H9 (cell line): ENCODE data around the gene FARP1. TPM values are rescaled to one million over a fixed set of nuclear protein-coding genes. Genes with fewer than 3 reads are reported as not detected.

Source experiments
- DNase-seq: peaks from one replicate; pipeline ENCODE4 v3.0.0-alpha.2; 2017
- H2AFZ ChIP-seq: one replicate; pipeline ENCODE4 v1.6.1; 2013; ENCODE audit warnings: mild to moderate bottlenecking, low read length, control low read depth, moderate library complexity
- H2AK5ac ChIP-seq: 2 replicates; pipeline ENCODE4 v1.6.1; 2013; ENCODE audit warnings: low read length, control low read depth, mixed read lengths; ENCODE audit not compliant: insufficient read length
- H2BK120ac ChIP-seq: one replicate; pipeline ENCODE4 v1.6.1; 2013; ENCODE audit warnings: low read depth, mild to moderate bottlenecking, low read length, control low read depth, inconsistent platforms; ENCODE audit not compliant: poor library complexity, severe bottlenecking
- H2BK12ac ChIP-seq: 2 replicates; pipeline ENCODE4 v1.6.1; 2013; ENCODE audit warnings: low read length, control low read depth, mixed read lengths, low read depth; ENCODE audit not compliant: insufficient read length
- H2BK15ac ChIP-seq: 2 replicates; pipeline ENCODE4 v1.6.1; 2013; ENCODE audit warnings: low read depth, low read length, control low read depth
- H2BK20ac ChIP-seq: one replicate; pipeline ENCODE4 v1.6.1; 2013; ENCODE audit warnings: low read depth, mild to moderate bottlenecking, low read length, control low read depth, inconsistent platforms; ENCODE audit not compliant: poor library complexity, severe bottlenecking
- H2BK5ac ChIP-seq: 2 replicates; pipeline ENCODE4 v1.6.1; 2013; ENCODE audit warnings: low read length, control low read depth, mixed read lengths; ENCODE audit not compliant: insufficient read length
- H3K14ac ChIP-seq: 2 replicates; pipeline ENCODE4 v1.6.1; 2013; ENCODE audit warnings: low read length, control low read depth; ENCODE audit not compliant: insufficient read depth
- H3K18ac ChIP-seq: 2 replicates; pipeline ENCODE4 v1.6.1; 2013; ENCODE audit warnings: low read depth, mild to moderate bottlenecking, mixed read lengths, low read length, control low read depth; ENCODE audit not compliant: insufficient read length
- H3K23ac ChIP-seq: 2 replicates; pipeline ENCODE4 v1.6.1; 2013; ENCODE audit warnings: low read length, control low read depth, mixed read lengths, low read depth; ENCODE audit not compliant: insufficient read length
- H3K23me2 ChIP-seq: 2 replicates; pipeline ENCODE4 v1.6.1; 2013; ENCODE audit warnings: low read depth, mild to moderate bottlenecking, mixed read lengths, low read length, control low read depth; ENCODE audit not compliant: insufficient read length, poor library complexity, severe bottlenecking
- H3K27ac ChIP-seq: 2 replicates; pipeline ENCODE4 v1.5.1; 2013; ENCODE audit warnings: low read length, control low read depth, mixed read lengths, low read depth; ENCODE audit not compliant: insufficient read length
- H3K27me3 ChIP-seq: 2 replicates; pipeline ENCODE4 v1.6.1; 2013; ENCODE audit warnings: low read length, control low read depth, inconsistent platforms; ENCODE audit not compliant: insufficient read depth
- H3K4ac ChIP-seq: 2 replicates; pipeline ENCODE4 v1.6.1; 2013; ENCODE audit warnings: low read depth, mild to moderate bottlenecking, control low read depth, inconsistent platforms, low read length, moderate library complexity
- H3K4me1 ChIP-seq: 2 replicates; pipeline ENCODE4 v1.6.1; 2013; ENCODE audit warnings: low read length, control low read depth, inconsistent platforms; ENCODE audit not compliant: insufficient read depth
- H3K4me2 ChIP-seq: 2 replicates; pipeline ENCODE4 v1.6.1; 2013; ENCODE audit warnings: low read length, control low read depth, mixed read lengths; ENCODE audit not compliant: insufficient read length, insufficient read depth
- H3K56ac ChIP-seq: 2 replicates; pipeline ENCODE4 v1.6.1; 2013; ENCODE audit warnings: low read depth, mild to moderate bottlenecking, mixed read lengths, low read length, control low read depth; ENCODE audit not compliant: insufficient read length
- H3K79me1 ChIP-seq: 2 replicates; pipeline ENCODE4 v1.6.1; 2013; ENCODE audit warnings: low read depth, mild to moderate bottlenecking, moderate library complexity, low read length, control low read depth, inconsistent platforms; ENCODE audit not compliant: insufficient read depth, poor library complexity, severe bottlenecking
- H3K79me2 ChIP-seq: 2 replicates; pipeline ENCODE4 v1.6.1; 2013; ENCODE audit warnings: low read length, control low read depth, inconsistent platforms; ENCODE audit not compliant: insufficient read depth
- H3K9ac ChIP-seq: 2 replicates; pipeline ENCODE4 v1.6.1; 2013; ENCODE audit warnings: low read length, control low read depth, mixed read lengths; ENCODE audit not compliant: insufficient read length; ENCODE audit errors: extremely low read depth
- H3K9me3 ChIP-seq: one replicate; pipeline ENCODE4 v1.6.1; 2013; ENCODE audit warnings: low read depth, low read length, inconsistent platforms; ENCODE audit not compliant: control insufficient read depth
- H3T11ph ChIP-seq: one replicate; pipeline ENCODE4 v1.6.1; 2013; ENCODE audit warnings: mild to moderate bottlenecking, low read length, control low read depth, inconsistent platforms
- H4K20me1 ChIP-seq: one replicate; pipeline ENCODE4 v1.6.1; 2013; ENCODE audit not compliant: control insufficient read depth, insufficient read length, insufficient read depth
- H4K5ac ChIP-seq: 2 replicates; pipeline ENCODE4 v1.6.1; 2013; ENCODE audit warnings: low read depth, mild to moderate bottlenecking, mixed read lengths, low read length, control low read depth; ENCODE audit not compliant: insufficient read length
- H4K8ac ChIP-seq: replicated peaks from 2 replicates; pipeline ENCODE4 v1.6.1; 2013; ENCODE audit warnings: low read length, control low read depth, mixed read lengths, low read depth; ENCODE audit not compliant: insufficient read length
- H4K91ac ChIP-seq: 2 replicates; pipeline ENCODE4 v1.6.1; 2013; ENCODE audit warnings: low read depth, mild to moderate bottlenecking, moderate library complexity, mixed read lengths, low read length, control low read depth; ENCODE audit not compliant: insufficient read length
- H3K27ac Mint-ChIP-seq, 3 experiments: 2 replicates in 2 of 3; 3 replicates in 1 of 3; pipeline ENCODE4 v1.8.0; 2020 to 2021; ENCODE audit warnings: mixed read lengths in 3 of 3, mild to moderate bottlenecking in 1 of 3, moderate library complexity in 1 of 3
- H3K27me3 Mint-ChIP-seq: 2 replicates; pipeline ENCODE4 v1.8.0; 2021; ENCODE audit warnings: low read depth, mild to moderate bottlenecking, moderate library complexity, mixed read lengths
- H3K36me3 Mint-ChIP-seq, 3 experiments: 2 replicates in 2 of 3; 3 replicates in 1 of 3; pipeline ENCODE4 v1.8.0; 2020 to 2021; ENCODE audit warnings: low read depth in 3 of 3, mixed read lengths in 3 of 3; ENCODE audit not compliant: insufficient read depth in 1 of 3
- H3K4me1 Mint-ChIP-seq, 2 experiments: 2 replicates each; pipeline ENCODE4 v1.8.0; 2020; ENCODE audit warnings: mixed read lengths in 2 of 2
- H3K4me3 Mint-ChIP-seq, 2 experiments: 2 replicates in 1 of 2; 3 replicates in 1 of 2; pipeline ENCODE4 v1.8.0; 2020 to 2021; ENCODE audit warnings: mild to moderate bottlenecking in 2 of 2, mixed read lengths in 2 of 2, moderate library complexity in 1 of 2
- H3K9me3 Mint-ChIP-seq, 2 experiments: 2 replicates in 1 of 2; 3 replicates in 1 of 2; pipeline ENCODE4 v1.8.0; 2020; ENCODE audit warnings: mild to moderate bottlenecking in 2 of 2, mixed read lengths in 2 of 2, moderate library complexity in 1 of 2
- CTCF ChIP-seq: fragments of 200-600 bp; sonication (generic); conservative IDR thresholded peaks from 3 replicates; pipeline ENCODE4 v1.8.0; 2021; ENCODE audit warnings: antibody characterized with exemption, mild to moderate bottlenecking
- WGBS: extraction: QIAGEN DNeasy Blood & Tissue Kit; methylation state at CpG from one replicate; pipeline ENCODE4 v1.1.7; 2013; ENCODE audit warnings: missing lambda C conversion rate, low lambda C conversion rate, mixed read lengths; ENCODE audit not compliant: insufficient read length; ENCODE audit errors: extremely low coverage; 5-methylcytosine and 5-hydroxymethylcytosine counted together
- total RNA-seq: library from RNA; stranded (reverse); gene quantifications from 2 replicates; pipeline ENCODE4 v1.2.1, GENCODE V29; 2021

Gene FARP1
- total RNA-seq, 1 experiment from 2014 or later: 95.9 TPM

GRCh38 chr13:98444381-98444780 lies 301.5 kb downstream of the FARP1 start:
- Histone ChIP-seq H2BK15ac (no peak overlapping the region), H3K4me2 (no peak overlapping the region), H3K4ac (no peak overlapping the region), H2AK5ac (no peak overlapping the region), H4K91ac (no peak overlapping the region), H3K79me1 (no peaks in the 10 kb centered on the region), H3K79me2 (no peaks in the 10 kb centered on the region), H3K23ac (no peak overlapping the region), H3K9ac (no peak overlapping the region), H2BK120ac (no peak overlapping the region), H4K20me1 (peaks cover 2% of the 10 kb centered on the region), H2BK20ac (no peak overlapping the region), H3T11ph (no peak overlapping the region), H3K14ac (no peak overlapping the region), H4K8ac (no peak overlapping the region), H2AFZ (no peak overlapping the region), H3K27ac (no peak overlapping the region), H4K5ac (no peak overlapping the region), H3K4me1 (no peaks in the 10 kb centered on the region; the same call in 1 of the 2 replicates), H3K9me3 (no peaks in the 10 kb centered on the region), H3K18ac (no peak overlapping the region), H2BK12ac (no peak overlapping the region), H3K23me2 (no peaks in the 10 kb centered on the region), H3K56ac (no peak overlapping the region), H3K27me3 (no peaks in the 10 kb centered on the region), H2BK5ac (no peak overlapping the region)
- Mint-ChIP-seq H3K4me1 (peaks cover 13 to 20% of the 10 kb centered on the region in 2 experiments), H3K9me3 (no peaks in the 10 kb centered on the region), H3K27me3 (peaks cover 2% of the 10 kb centered on the region; the same call in 1 of the 2 replicates), H3K4me3 (no peak overlapping the region), H3K27ac (peak overlapping the region in 2 of 3 experiments; percentile 26 to 86; a peak in 4 of 7 replicates), H3K36me3 (peaks cover 17 to 52% (median 49%) of the 10 kb centered on the region in 3 experiments; a peak in 6 of 7 replicates)
- no CpG with 5 or more reads among the region's 16 CpGs for WGBS
- no peak for TF ChIP-seq CTCF
- DNase-seq: no peak
